KMS-11 (cell line): Measurements from ENCODE around the gene RASSF8.

Experiments
- H2AFZ ChIP-seq: fragments of 200-600 bp; sonication (generic); 2 replicates; pipeline ENCODE4 v1.6.1; 2016; ENCODE audit warnings: antibody characterized with exemption, mixed run types, low read depth
- H3K27ac ChIP-seq: fragments of 200-600 bp; sonication (generic); 2 replicates; pipeline ENCODE4 v1.6.1; 2016; ENCODE audit warnings: mild to moderate bottlenecking, mixed run types
- H3K27me3 ChIP-seq: fragments of 200-600 bp; sonication (generic); 2 replicates; pipeline ENCODE4 v1.6.1; 2017; ENCODE audit warnings: mild to moderate bottlenecking, low read depth, mixed run types, moderate library complexity; ENCODE audit not compliant: insufficient read depth
- H3K36me3 ChIP-seq: fragments of 200-600 bp; sonication (generic); 2 replicates; pipeline ENCODE4 v1.6.1; 2017; ENCODE audit warnings: mild to moderate bottlenecking, mixed run types; ENCODE audit not compliant: insufficient read depth
- H3K4me1 ChIP-seq: fragments of 200-600 bp; sonication (generic); 2 replicates; pipeline ENCODE4 v1.6.1; 2016; ENCODE audit warnings: mild to moderate bottlenecking, low read depth, mixed run types; ENCODE audit not compliant: poor library complexity, severe bottlenecking
- H3K4me2 ChIP-seq: fragments of 200-600 bp; sonication (generic); 2 replicates; pipeline ENCODE4 v1.7.0; 2016; ENCODE audit warnings: mild to moderate bottlenecking, mixed run types
- H3K4me3 ChIP-seq: fragments of 200-600 bp; sonication (generic); IDR thresholded peaks from 2 replicates; pipeline ENCODE4 v1.6.1; 2017; ENCODE audit warnings: low read depth, low read length, mixed read lengths; ENCODE audit not compliant: insufficient read depth
- H3K79me2 ChIP-seq: fragments of 200-600 bp; sonication (generic); 2 replicates; pipeline ENCODE4 v1.6.1; 2016; ENCODE audit warnings: low read depth, mixed run types; ENCODE audit not compliant: insufficient read depth
- H3K9ac ChIP-seq: fragments of 200-600 bp; sonication (generic); 2 replicates; pipeline ENCODE4 v1.6.1; 2016; ENCODE audit warnings: mild to moderate bottlenecking, mixed run types
- H4K20me1 ChIP-seq: fragments of 200-600 bp; sonication (generic); 2 replicates; pipeline ENCODE4 v1.6.1; 2016; ENCODE audit warnings: mild to moderate bottlenecking, mixed run types; ENCODE audit not compliant: insufficient read depth
- CTCF ChIP-seq: fragments of 200-600 bp; sonication (generic); conservative IDR thresholded peaks from 2 replicates; pipeline ENCODE4 v1.6.1; 2017; ENCODE audit warnings: low read depth, mild to moderate bottlenecking, antibody characterized with exemption, low read length, moderate library complexity, mixed read lengths

RASSF8 gene

GRCh38 chr12:25926536-25926935 lies 31.9 kb upstream of the RASSF8 start:
- H3K79me2 ChIP-seq: no peaks in the 10 kb centered on the region
- H3K4me2 ChIP-seq: no peak overlapping the region
- no peaks in the 10 kb centered on the region for H3K27me3 ChIP-seq
- H3K4me3 ChIP-seq: no peak overlapping the region
- no peak overlapping the region for H3K27ac ChIP-seq
- no peaks in the 10 kb centered on the region for H4K20me1 ChIP-seq
- no peak overlapping the region for H2AFZ ChIP-seq
- no peak for TF ChIP-seq CTCF
- H3K36me3 ChIP-seq: no peaks in the 10 kb centered on the region
- H3K9ac ChIP-seq: no peak overlapping the region
- no peaks in the 10 kb centered on the region for H3K4me1 ChIP-seq

- H3K4me3 ChIP-seq: no peak overlapping the region
- no peaks in the 10 kb centered on the region for H3K36me3 ChIP-seq
- H4K20me1 ChIP-seq: no peaks in the 10 kb centered on the region
- H3K9ac ChIP-seq: no peak overlapping the region
- H3K27ac ChIP-seq: no peak overlapping the region
- no peak for TF ChIP-seq CTCF
- H3K4me1 ChIP-seq: no peaks in the 10 kb centered on the region
- no peak overlapping the region for H2AFZ ChIP-seq
- H3K4me2 ChIP-seq: no peak overlapping the region
- no peaks in the 10 kb centered on the region for H3K79me2 ChIP-seq
- H3K27me3 ChIP-seq: no peaks in the 10 kb centered on the region
Observed at GRCh38 chr12:25929142-25929541, 29.3 kb upstream of the RASSF8 start.

- H3K4me2 ChIP-seq: no peak overlapping the region
Observed at GRCh38 chr12:25932971-25933370, 25.5 kb upstream of the RASSF8 start.

GRCh38 chr12:25934456-25934855 lies 24.0 kb upstream of the RASSF8 start:
- no peak overlapping the region for H3K4me2 ChIP-seq

More at GRCh38 chr12:25932971-25933370, 25.5 kb upstream of the RASSF8 start:
- Histone ChIP-seq H3K4me1 (no peaks in the 10 kb centered on the region), H3K27me3 (no peaks in the 10 kb centered on the region), H3K79me2 (no peaks in the 10 kb centered on the region), H3K9ac (no peak overlapping the region), H3K4me3 (no peak overlapping the region), H2AFZ (no peak overlapping the region), H3K27ac (no peak overlapping the region), H4K20me1 (no peaks in the 10 kb centered on the region), H3K36me3 (no peaks in the 10 kb centered on the region)
- no peak for TF ChIP-seq CTCF

More at GRCh38 chr12:25934456-25934855, 24.0 kb upstream of the RASSF8 start:
- Histone ChIP-seq H3K27me3 (no peaks in the 10 kb centered on the region), H3K9ac (no peak overlapping the region), H3K4me3 (no peak overlapping the region), H3K36me3 (no peaks in the 10 kb centered on the region), H2AFZ (no peak overlapping the region), H3K27ac (no peak overlapping the region), H3K4me1 (no peaks in the 10 kb centered on the region), H4K20me1 (no peaks in the 10 kb centered on the region), H3K79me2 (no peaks in the 10 kb centered on the region)
- TF ChIP-seq CTCF: no peak
